ENCODE results near the gene KIAA1143.

GRCh38 chr3:44803298-44803697 is 41.9 kb upstream of the KIAA1143 start:
- no peak for TF ChIP-seq POLR2AphosphoS5 (IDR thresholded peaks at IDR 0.05; ENCODE audit: borderline replicate concordance, low read depth, low read length)
- TF ChIP-seq EZH2 (IDR thresholded peaks at IDR 0.05) = no peak

Measured in SK-N-MC (cell line).